ENCODE measurements around the gene LDHAL6A. TPM values are rescaled to one million over a fixed set of nuclear protein-coding genes. Genes with fewer than 3 reads are reported as not detected.

Gene LDHAL6A
- total RNA-seq, 1 experiment from 2014 or later, result not detected

- CTCF ChIA-PET, result no interaction called here
- ATAC-seq (no peak), DNase-seq (ENCODE audit: low spot score) (no peak)
- peaks cover 17% of the 10 kb centered on the region for H3K36me3 Mint-ChIP-seq
- no peaks in the 10 kb centered on the region for H3K27me3 Mint-ChIP-seq (ENCODE audit: low read depth)
- POLR2A ChIA-PET, result no interaction called here
- H3K4me1 Mint-ChIP-seq, result no peaks in the 10 kb centered on the region
- no peaks in the 10 kb centered on the region for H3K9me3 Mint-ChIP-seq
- H3K27ac Mint-ChIP-seq, result 0 out of 2 replicates have a peak overlapping the region, but pooled peaks have one; percentile 2
- TF ChIP-seq HMGXB4 (CRISPR knock-in tag; IDR thresholded peaks at IDR 0.05) (no peak), JAZF1 (CRISPR knock-in tag; IDR thresholded peaks at IDR 0.05) (no peak), SMAD3 (CRISPR knock-in tag; IDR thresholded peaks at IDR 0.05; ENCODE audit: borderline replicate concordance) (no peak), ZNF512 (CRISPR knock-in tag; IDR thresholded peaks at IDR 0.05; ENCODE audit: borderline replicate concordance) (no peak), RORB (CRISPR knock-in tag; IDR thresholded peaks at IDR 0.05) (no peak), ZNF532 (CRISPR knock-in tag; IDR thresholded peaks at IDR 0.05; ENCODE audit: borderline replicate concordance) (no peak)
- no peak overlapping the region for H3K4me3 Mint-ChIP-seq
Observed at GRCh38 chr11:18490736-18491485, 35.3 kb downstream of the LDHAL6A start.

GRCh38 chr11:18491924-18492323 lies 36.3 kb downstream of the LDHAL6A start:
- POLR2A ChIA-PET, result no interaction called here
- CTCF ChIA-PET, result no interaction called here

GRCh38 chr11:18492888-18493287 lies 37.2 kb downstream of the LDHAL6A start:
- CTCF ChIA-PET, result no interaction called here
- Mint-ChIP-seq H3K9me3 (no peaks in the 10 kb centered on the region), H3K4me1 (no peaks in the 10 kb centered on the region), H3K36me3 (peaks cover 12% of the 10 kb centered on the region; the same call in 1 of the 2 replicates), H3K27me3 (ENCODE audit: low read depth) (no peaks in the 10 kb centered on the region), H3K4me3 (no peak overlapping the region), H3K27ac (no peak overlapping the region)
- no peak for ATAC-seq
- POLR2A ChIA-PET, result no interaction called here
- no peak for DNase-seq (ENCODE audit: low spot score)
- TF ChIP-seq CREM (CRISPR knock-in tag; IDR thresholded peaks at IDR 0.05) (no peak), RORB (CRISPR knock-in tag; IDR thresholded peaks at IDR 0.05) (no peak), TEAD4 (CRISPR knock-in tag; IDR thresholded peaks at IDR 0.05) (no peak)

More at GRCh38 chr11:18491924-18492323, 36.3 kb downstream of the LDHAL6A start:
- Mint-ChIP-seq H3K4me3 (no peak overlapping the region), H3K9me3 (no peaks in the 10 kb centered on the region), H3K36me3 (peaks cover 17% of the 10 kb centered on the region), H3K27me3 (ENCODE audit: low read depth) (no peaks in the 10 kb centered on the region), H3K4me1 (no peaks in the 10 kb centered on the region), H3K27ac (no peak overlapping the region)
- TF ChIP-seq ZNF671 (CRISPR knock-in tag; IDR thresholded peaks at IDR 0.05), result no peak
- TF ChIP-seq SP1 (CRISPR knock-in tag; conservative IDR thresholded peaks at IDR 0.05), result no peak
- TF ChIP-seq GTF2I (CRISPR knock-in tag; conservative IDR thresholded peaks at IDR 0.05), result no peak
- DNase-seq (ENCODE audit: low spot score), result no peak
- ATAC-seq, result no peak

GRCh38 chr11:18493310-18493709 lies 37.7 kb downstream of the LDHAL6A start:
- Mint-ChIP-seq H3K9me3 (no peaks in the 10 kb centered on the region), H3K4me1 (no peaks in the 10 kb centered on the region), H3K27me3 (ENCODE audit: low read depth) (no peaks in the 10 kb centered on the region), H3K36me3 (peaks cover 13% of the 10 kb centered on the region), H3K27ac (no peak overlapping the region), H3K4me3 (no peak overlapping the region)
- CTCF ChIA-PET, result no interaction called here
- DNase-seq (ENCODE audit: low spot score), result no peak
- POLR2A ChIA-PET, result interaction anchor here (1.2 kb wide), 1 partner anchor 33 kb away, joined by 4 read pairs; the partner anchor contains the start of gene TSG101
- ATAC-seq, result no peak
- TF ChIP-seq ZNF532 (CRISPR knock-in tag; IDR thresholded peaks at IDR 0.05; ENCODE audit: borderline replicate concordance), result no peak
- TF ChIP-seq ATF3 (CRISPR knock-in tag; conservative IDR thresholded peaks at IDR 0.05), result no peak
- no peak for TF ChIP-seq TP53 (CRISPR knock-in tag; IDR thresholded peaks at IDR 0.05)

Data from WTC11 (cell line).